Stomach (tissue), 9 donors: Measurements from ENCODE around the gene TRPM4. TPM values are rescaled to one million over a fixed set of nuclear protein-coding genes. Genes with fewer than 3 reads are reported as not detected.

Experiments used
- DNase-seq, 2 donors: peaks; one replicate each; pipeline versions ENCODE4 v3.0.0 to v3.0.0-alpha.2; 2013 to 2019
- H3K27ac ChIP-seq, 5 donors: fragments of 200-600 bp in 4 of 5; sonication (generic) in 4 of 5; one replicate each; pipeline ENCODE4 v1.5.1; 2013 to 2019; ENCODE audit warnings: mild to moderate bottlenecking in 1 of 5, moderate library complexity in 1 of 5
- H3K27me3 ChIP-seq, 3 donors: fragments of 200-600 bp; sonication (generic); one replicate each; pipeline ENCODE4 v1.5.1; 2017 to 2019; ENCODE audit warnings: mixed run types in 1 of 3
- H3K36me3 ChIP-seq, 4 donors: fragments of 200-600 bp; sonication (generic); 1 replicate in 3 of 4; 2 replicates in 1 of 4; pipeline ENCODE4 v1.5.1; 2016 to 2019
- H3K4me1 ChIP-seq, 4 donors: fragments of 200-600 bp; sonication (generic); one replicate each; pipeline ENCODE4 v1.5.1; 2016 to 2019
- H3K4me3 ChIP-seq, 4 donors: fragments of 200-600 bp; sonication (generic) in 3 of 4; one replicate each; pipeline ENCODE4 v1.5.1; 2016 to 2019; ENCODE audit warnings: mild to moderate bottlenecking in 1 of 4
- H3K9me3 ChIP-seq, 4 donors: fragments of 200-600 bp; sonication (generic); one replicate each; pipeline ENCODE4 v1.5.1; 2016 to 2019
- CTCF ChIP-seq, 7 experiments: fragments of 450-650 bp in 4 of 7; fragments of 200-600 bp in 3 of 7; sonication (generic) in 3 of 7; IDR thresholded peaks; one replicate each; pipeline ENCODE4 v1.5.1; 2016 to 2019; ENCODE audit warnings: antibody characterized with exemption in 7 of 7, control low read depth in 2 of 7, mild to moderate bottlenecking in 1 of 7
- EP300 ChIP-seq: sonication (generic); formaldehyde crosslinking; IDR thresholded peaks from one replicate; pipeline ENCODE4 v1.6.1; 2017; ENCODE audit warnings: antibody characterized with exemption
- POLR2A ChIP-seq, 4 donors: fragments of 450-650 bp; IDR thresholded peaks; one replicate each; pipeline ENCODE4 v1.6.1; 2016; ENCODE audit warnings: antibody characterized with exemption in 4 of 4, control low read depth in 2 of 4, mild to moderate bottlenecking in 1 of 4, moderate library complexity in 1 of 4
- POLR2AphosphoS5 ChIP-seq, 3 donors: sonication (generic); formaldehyde crosslinking; IDR thresholded peaks; one replicate each; pipeline ENCODE4 v1.6.1; 2016; ENCODE audit warnings: antibody characterized with exemption in 3 of 3
- WGBS, 5 donors: extraction: QIAGEN DNeasy Blood & Tissue Kit in 3 of 5; methylation state at CpG; one replicate each; pipeline versions ENCODE4 v1.1.5 to v1.1.7; 2013 to 2018; 5-methylcytosine and 5-hydroxymethylcytosine counted together
- intact Hi-C: fragments of 100-400 bp; cut with DNase I; formaldehyde crosslinking; loops from one replicate; pipeline ENCODE4 v1.15.1; 2023; ENCODE audit warnings: low total_unique reads
- polyA plus RNA-seq, 3 donors: library from polyadenylated mRNA; stranded (reverse); fragments of 200-250 nt; gene quantifications; one replicate each; pipeline ENCODE4 v1.2.3, GENCODE V29; 2013
- total RNA-seq, 5 donors: library from RNA; depleted of rRNA; stranded (reverse); fragments of >200 nt; gene quantifications; one replicate each; pipeline versions ENCODE4 v1.1.0 to v1.2.3, GENCODE V29; 2014 to 2016
- donor health status: healthy with polysubstance abuse.
- donor health status: Bipolar disorder and iron deficiency.
- donor health status: healthy.

TRPM4 gene
- total and polyA plus RNA-seq, 8 donors, result 11.8 to 1,449 (median 71.9) TPM

GRCh38 chr19:49152119-49152550 lies 5.5 kb upstream of the TRPM4 start:
- WGBS, 5 donors, result 28 to 35% (median 34%) methylated on average over 9 to 10 of the region's 10 CpGs
- H3K4me1 ChIP-seq, result peaks cover 31 to 48% (median 41%) of the 10 kb centered on the region in 4 donors
- peaks cover 0 to 33% (median 0%) of the 10 kb centered on the region in 3 donors for H3K27me3 ChIP-seq
- intact Hi-C loops, result loop anchor here (10.0 kb wide), 1 partner anchor 57 kb away; no protein-coding TSS in a partner anchor
- no peak for DNase-seq
- H3K9me3 ChIP-seq, result no peaks in the 10 kb centered on the region
- H3K36me3 ChIP-seq, result no peaks in the 10 kb centered on the region
- no peak overlapping the region for H3K4me3 ChIP-seq
- no peak for TF ChIP-seq POLR2A (IDR thresholded peaks at IDR 0.05)
- no peak for TF ChIP-seq EP300
- no peak for TF ChIP-seq POLR2AphosphoS5 (IDR thresholded peaks at IDR 0.05)
- TF ChIP-seq CTCF (IDR thresholded peaks at IDR 0.05), result no peak
- H3K27ac ChIP-seq, result peak overlapping the region in 3 of 5 donors; percentile 85 to 92 (median 85)

GRCh38 chr19:49153167-49153809 lies 4.3 kb upstream of the TRPM4 start:
- Histone ChIP-seq H3K4me1 (peaks cover 31 to 55% (median 50%) of the 10 kb centered on the region in 4 donors), H3K9me3 (no peaks in the 10 kb centered on the region), H3K4me3 (no peak overlapping the region), H3K27ac (no peak overlapping the region), H3K36me3 (no peaks in the 10 kb centered on the region), H3K27me3 (peaks cover 0 to 44% (median 0%) of the 10 kb centered on the region in 3 donors)
- intact Hi-C loops, result loop anchor here (10.0 kb wide), 1 partner anchor 58 kb away; no protein-coding TSS in a partner anchor
- DNase-seq, result no peak
- TF ChIP-seq POLR2AphosphoS5 (IDR thresholded peaks at IDR 0.05) (no peak), EP300 (no peak), CTCF (IDR thresholded peaks at IDR 0.05) (no peak), POLR2A (IDR thresholded peaks at IDR 0.05) (no peak)
- WGBS, 5 donors, result 88 to 93% (median 92%) methylated on average over 9 to 10 of the region's 10 CpGs

DNA sequence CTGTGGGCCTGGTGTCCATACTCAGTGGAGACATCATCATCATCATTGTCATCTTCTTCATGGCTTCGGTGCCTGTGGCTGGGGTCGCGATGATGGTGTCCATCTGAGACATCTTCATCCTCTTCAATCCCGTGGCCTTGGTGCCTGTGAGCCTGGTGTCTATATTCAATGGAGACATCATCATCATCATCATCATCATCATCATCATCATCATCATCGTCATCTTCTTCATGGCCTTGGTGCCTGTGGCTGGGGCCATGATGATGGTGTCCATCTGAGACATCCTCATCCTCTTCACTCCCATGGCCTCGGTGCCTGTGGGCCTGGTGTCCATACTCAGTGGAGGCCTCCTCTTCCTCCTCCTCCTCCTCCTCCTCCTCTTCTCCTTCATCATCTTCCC lies 3.3 kb upstream of the TRPM4 start:
- Histone ChIP-seq H3K36me3 (no peaks in the 10 kb centered on the region), H3K9me3 (no peaks in the 10 kb centered on the region), H3K4me3 (no peak overlapping the region), H3K27me3 (peaks cover 0 to 37% (median 0%) of the 10 kb centered on the region in 3 donors), H3K27ac (no peak overlapping the region), H3K4me1 (peaks cover 22 to 55% (median 47%) of the 10 kb centered on the region in 4 donors)
- intact Hi-C loops, result loop anchor here (10.0 kb wide), 1 partner anchor 59 kb away; no protein-coding TSS in a partner anchor
- DNase-seq, result no peak
- TF ChIP-seq POLR2AphosphoS5 (IDR thresholded peaks at IDR 0.05) (no peak), CTCF (IDR thresholded peaks at IDR 0.05) (no peak), EP300 (no peak), POLR2A (IDR thresholded peaks at IDR 0.05) (no peak)
- WGBS, 5 donors, result 86 to 98% (median 96%) methylated on average over 6 of the region's 6 CpGs

DNA sequence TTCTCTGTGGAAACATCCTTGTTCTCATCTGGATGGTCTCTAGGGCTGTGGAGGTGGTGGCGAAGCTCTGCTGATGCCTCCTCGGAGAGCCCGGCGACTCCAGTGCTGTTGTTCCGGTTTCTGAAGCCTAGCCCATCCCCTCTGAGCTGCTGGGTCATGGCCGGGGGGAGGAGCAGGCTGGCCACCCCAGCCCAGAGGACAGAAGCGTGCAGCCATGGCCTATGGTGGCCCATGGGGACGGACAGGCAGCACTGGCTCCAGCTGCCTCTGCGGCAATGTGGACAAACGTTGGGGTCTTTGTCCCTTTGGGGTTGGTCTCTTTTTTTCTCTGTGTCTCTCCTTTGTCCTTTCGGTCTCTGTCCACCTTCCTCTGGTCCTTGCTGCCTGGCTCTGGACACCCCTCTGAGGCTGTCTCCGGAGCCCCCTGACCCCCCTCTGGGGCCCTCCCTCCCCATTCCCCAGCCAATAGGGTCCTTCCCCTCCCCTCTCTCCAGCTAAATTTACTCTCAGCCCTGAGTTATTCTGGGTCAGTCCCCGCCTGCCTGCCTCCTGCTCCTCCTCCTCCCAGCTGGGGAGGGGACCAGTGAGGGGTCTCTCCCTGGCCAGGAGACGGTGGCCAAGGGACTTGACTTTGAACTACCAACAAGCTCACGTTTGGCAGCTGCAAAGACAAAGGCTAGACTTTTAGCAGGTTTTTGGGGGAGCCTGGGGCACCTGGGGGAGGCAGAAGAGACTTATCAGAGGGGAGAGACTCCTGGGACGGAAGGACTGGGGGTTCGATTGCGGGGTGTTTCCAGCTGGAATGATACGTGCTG lies 2.4 kb upstream of the TRPM4 start, which contains the start of gene HRC:
TSS of gene HRC (minus strand) at position 392 of the 815 bp plus-strand sequence. CDS start at position 233, 159 bp downstream.
- no peak within 1 kb of the TSS for H3K4me3 ChIP-seq
- H3K36me3 ChIP-seq, result no peaks in the 10 kb centered on the region
- H3K4me1 ChIP-seq, result peaks cover 22 to 55% (median 46%) of the 10 kb centered on the region in 4 donors
- intact Hi-C loops, result loop anchor here (10.0 kb wide), 1 partner anchor 60 kb away; no protein-coding TSS in a partner anchor
- no peaks in the 10 kb centered on the region for H3K9me3 ChIP-seq
- peaks cover 0 to 28% (median 0%) of the 10 kb centered on the region in 3 donors for H3K27me3 ChIP-seq
- peak in 1 of 2 donors; percentile 69 for DNase-seq
- H3K27ac ChIP-seq, result peak within 1 kb of the TSS in 2 of 5 donors; percentile 26 to 35
- 58 to 74% (median 69%) methylated on average over 18 to 19 of the region's 19 CpGs for WGBS, 5 donors
- TF ChIP-seq CTCF (IDR thresholded peaks at IDR 0.05) (no peak), POLR2AphosphoS5 (IDR thresholded peaks at IDR 0.05) (no peak), EP300 (no peak), POLR2A (IDR thresholded peaks at IDR 0.05) (no peak)
